SK-N-MC (cell line): ENCODE measurements around the gene HBA1.

Experiments
- EZH2 ChIP-seq: fragments of 200-600 bp; sonication (generic); IDR thresholded peaks from one replicate; pipeline ENCODE4 v1.6.1; 2017; ENCODE audit warnings: antibody characterized with exemption
- POLR2AphosphoS5 ChIP-seq: IDR thresholded peaks from 2 replicates; pipeline ENCODE4 v1.6.1; 2012; ENCODE audit warnings: mild to moderate bottlenecking, low read depth, low read length, borderline replicate concordance

- no peak for TF ChIP-seq POLR2AphosphoS5
- TF ChIP-seq EZH2 = no peak
These were observed 47.4 kb upstream of the HBA1 start for GRCh38 chr16:129075-129474.
